ENCODE results near the gene TFDP2.
A peak's percentile ranks its signal among the peaks of the same experiment; 100 is the strongest.

TFDP2 gene

GRCh38 chr3:142104763-142105162 is 44.6 kb downstream of the TFDP2 start:
- no peak overlapping the region for H3K4me2 ChIP-seq (ENCODE audit: low read depth, low read length, poor library complexity, severe bottlenecking)
- H3K9me2 ChIP-seq (replicated peaks; ENCODE audit: low read depth, low read length), result no peaks in the 10 kb centered on the region
- no peaks in the 10 kb centered on the region for H4K20me1 ChIP-seq (ENCODE audit: insufficient read depth, low read length, poor library complexity, severe bottlenecking)
- H3K79me2 ChIP-seq (ENCODE audit: insufficient read depth, low read length), result peaks cover 23% of the 10 kb centered on the region
- H2AFZ ChIP-seq (ENCODE audit: low read length), result no peak overlapping the region
- peaks cover 34% of the 10 kb centered on the region for H3K4me1 ChIP-seq (ENCODE audit: insufficient read depth, low read length, poor library complexity, severe bottlenecking)
- no peaks in the 10 kb centered on the region for H3K9me3 ChIP-seq (ENCODE audit: insufficient read depth, low read depth, low read length)
- no peaks in the 10 kb centered on the region for H3K27me3 ChIP-seq (ENCODE audit: insufficient read depth, low read length, poor library complexity, severe bottlenecking)
- no peak overlapping the region for H3K4me3 ChIP-seq (ENCODE audit: low read length, poor library complexity, severe bottlenecking)
- H3K36me3 ChIP-seq (ENCODE audit: insufficient read depth, low read length), result no peaks in the 10 kb centered on the region
- no peak for TF ChIP-seq CTCF (conservative IDR thresholded peaks at IDR 0.05; ENCODE audit: low read length)
- TF ChIP-seq EZH2phosphoT487 (IDR thresholded peaks at IDR 0.05; ENCODE audit: borderline replicate concordance), result no peak
- H3K9ac ChIP-seq (ENCODE audit: low read depth, low read length, poor library complexity, severe bottlenecking), result peak overlapping the region; percentile 9
- H3F3A ChIP-seq (ENCODE audit: low read depth), result no peaks in the 10 kb centered on the region

GRCh38 chr3:142098964-142099363 is 50.4 kb downstream of the TFDP2 start:
- H3K4me1 ChIP-seq (ENCODE audit: insufficient read depth, low read length, poor library complexity, severe bottlenecking), result peaks cover 49% of the 10 kb centered on the region

DNA sequence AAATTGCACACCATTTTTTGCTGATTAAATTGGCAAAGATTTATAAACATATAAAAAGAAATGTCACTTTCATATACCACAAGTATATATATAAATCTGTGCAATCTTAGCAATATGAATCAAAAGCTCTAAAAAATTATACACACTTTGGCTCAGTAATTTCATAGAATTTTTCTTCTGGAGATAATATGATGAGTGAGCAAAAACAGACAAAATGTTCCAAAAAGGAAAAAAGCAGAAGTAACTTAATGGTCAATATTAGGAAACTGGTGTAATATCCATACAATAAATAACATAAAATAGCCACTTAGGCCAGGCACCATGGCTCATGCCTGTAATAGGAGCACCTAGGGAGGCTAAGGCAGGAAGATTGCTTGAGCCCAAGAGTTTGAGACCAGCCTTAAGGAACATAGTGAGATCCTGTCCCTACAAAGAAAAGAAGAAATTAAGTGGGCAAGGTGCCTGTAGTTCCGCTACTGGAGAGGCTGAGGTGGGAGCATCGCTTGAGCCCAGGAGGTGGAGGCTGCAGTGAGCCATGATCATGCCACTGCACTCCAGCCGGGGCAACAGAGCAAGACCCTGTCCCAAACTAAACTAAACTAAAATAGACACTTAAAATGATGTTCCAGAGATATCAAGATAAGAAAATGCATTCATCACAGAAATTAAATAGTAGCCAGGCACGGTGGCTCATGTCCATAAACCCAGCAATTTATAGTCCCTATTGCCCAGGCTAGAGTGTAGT is 52.1 kb downstream of the TFDP2 start:
- no peaks in the 10 kb centered on the region for H3K36me3 ChIP-seq (ENCODE audit: insufficient read depth, low read length)
- H3K4me3 ChIP-seq (ENCODE audit: low read length, poor library complexity, severe bottlenecking), result no peak overlapping the region
- H3F3A ChIP-seq (ENCODE audit: low read depth), result peaks cover 5% of the 10 kb centered on the region; the same call in 1 of the 2 replicates
- no peaks in the 10 kb centered on the region for H3K9me2 ChIP-seq (replicated peaks; ENCODE audit: low read depth, low read length)
- H2AFZ ChIP-seq (ENCODE audit: low read length), result no peak overlapping the region
- TF ChIP-seq EZH2phosphoT487 (IDR thresholded peaks at IDR 0.05; ENCODE audit: borderline replicate concordance) (no peak), CTCF (conservative IDR thresholded peaks at IDR 0.05; ENCODE audit: low read length) (no peak)
- no peaks in the 10 kb centered on the region for H3K27me3 ChIP-seq (ENCODE audit: insufficient read depth, low read length, poor library complexity, severe bottlenecking)
- H3K4me1 ChIP-seq (ENCODE audit: insufficient read depth, low read length, poor library complexity, severe bottlenecking), result peaks cover 57% of the 10 kb centered on the region
- H3K9me3 ChIP-seq (ENCODE audit: insufficient read depth, low read depth, low read length), result no peaks in the 10 kb centered on the region
- no peak overlapping the region for H3K9ac ChIP-seq (ENCODE audit: low read depth, low read length, poor library complexity, severe bottlenecking)
- H4K20me1 ChIP-seq (ENCODE audit: insufficient read depth, low read length, poor library complexity, severe bottlenecking), result no peaks in the 10 kb centered on the region
- no peaks in the 10 kb centered on the region for H3K79me2 ChIP-seq (ENCODE audit: insufficient read depth, low read length)
- no peak overlapping the region for H3K4me2 ChIP-seq (ENCODE audit: low read depth, low read length, poor library complexity, severe bottlenecking)

More at GRCh38 chr3:142098964-142099363, 50.4 kb downstream of the TFDP2 start:
- H3F3A ChIP-seq (ENCODE audit: low read depth), result peaks cover 5% of the 10 kb centered on the region; the same call in 1 of the 2 replicates
- 0 out of 2 replicates have a peak, but pooled peaks cover 3% of the 10 kb centered on the region for H3K79me2 ChIP-seq (ENCODE audit: insufficient read depth, low read length)
- H3K27me3 ChIP-seq (ENCODE audit: insufficient read depth, low read length, poor library complexity, severe bottlenecking), result no peaks in the 10 kb centered on the region
- H3K9me2 ChIP-seq (replicated peaks; ENCODE audit: low read depth, low read length), result no peaks in the 10 kb centered on the region
- H3K36me3 ChIP-seq (ENCODE audit: insufficient read depth, low read length), result no peaks in the 10 kb centered on the region
- no peaks in the 10 kb centered on the region for H3K9me3 ChIP-seq (ENCODE audit: insufficient read depth, low read depth, low read length)
- peak overlapping the region; percentile 25 for H3K4me2 ChIP-seq (ENCODE audit: low read depth, low read length, poor library complexity, severe bottlenecking)
- no peak overlapping the region for H2AFZ ChIP-seq (ENCODE audit: low read length)
- H3K4me3 ChIP-seq (ENCODE audit: low read length, poor library complexity, severe bottlenecking), result no peak overlapping the region
- no peak overlapping the region for H3K9ac ChIP-seq (ENCODE audit: low read depth, low read length, poor library complexity, severe bottlenecking)
- no peak for TF ChIP-seq CTCF (conservative IDR thresholded peaks at IDR 0.05; ENCODE audit: low read length)
- no peak for TF ChIP-seq EZH2phosphoT487 (IDR thresholded peaks at IDR 0.05; ENCODE audit: borderline replicate concordance)
- no peaks in the 10 kb centered on the region for H4K20me1 ChIP-seq (ENCODE audit: insufficient read depth, low read length, poor library complexity, severe bottlenecking)

Data from Loucy (cell line).